HEK293 (cell line): ENCODE measurements around the gene VRK3.
A peak's percentile ranks its signal among the peaks of the same experiment; 100 is the strongest.

Experiments used
- BCL11A ChIP-seq: fragments of 450-650 bp; formaldehyde crosslinking; IDR thresholded peaks from 2 replicates; pipeline ENCODE4 v1.5.1; 2016; ENCODE audit warnings: low read depth, missing biosample characterization, missing genetic modification characterization
- GLI4 ChIP-seq: fragments of 450-650 bp; formaldehyde crosslinking; IDR thresholded peaks from 2 replicates; pipeline ENCODE4 v1.5.1; 2016; ENCODE audit warnings: missing biosample characterization, missing genetic modification characterization
- HOXD13 ChIP-seq: sonication (generic); formaldehyde crosslinking; IDR thresholded peaks from 2 replicates; pipeline ENCODE4 v1.8.0; 2022; ENCODE audit warnings: missing genetic modification reagents, borderline replicate concordance
- KLF16 ChIP-seq: fragments of 450-650 bp; formaldehyde crosslinking; IDR thresholded peaks from 2 replicates; pipeline ENCODE4 v1.5.1; 2017; ENCODE audit warnings: missing biosample characterization, missing genetic modification characterization
- KLF9 ChIP-seq: fragments of 450-650 bp; formaldehyde crosslinking; IDR thresholded peaks from 2 replicates; pipeline ENCODE4 v1.5.1; 2016; ENCODE audit warnings: missing biosample characterization, missing genetic modification characterization, low read depth
- PATZ1 ChIP-seq: fragments of 450-650 bp; formaldehyde crosslinking; IDR thresholded peaks from 2 replicates; pipeline ENCODE4 v1.5.1; 2016; ENCODE audit warnings: missing biosample characterization, missing genetic modification characterization
- SETDB1 ChIP-seq: IDR thresholded peaks from one replicate; pipeline ENCODE4 v1.6.1; 2017; ENCODE audit warnings: mild to moderate bottlenecking, low read length, moderate library complexity, mixed read lengths; ENCODE audit not compliant: insufficient read length
- SP2 ChIP-seq: fragments of 450-650 bp; formaldehyde crosslinking; IDR thresholded peaks from 2 replicates; pipeline ENCODE4 v1.5.1; 2016; ENCODE audit warnings: missing biosample characterization, missing genetic modification characterization
- TRIM28 ChIP-seq: IDR thresholded peaks from 2 replicates; pipeline ENCODE4 v1.6.1; 2011; ENCODE audit warnings: low read length, control low read depth, borderline replicate concordance
- YY2 ChIP-seq: fragments of 450-650 bp; formaldehyde crosslinking; IDR thresholded peaks from 2 replicates; pipeline ENCODE4 v1.5.1; 2016; ENCODE audit warnings: missing biosample characterization, missing genetic modification characterization
- ZBTB17 ChIP-seq: fragments of 450-650 bp; formaldehyde crosslinking; IDR thresholded peaks from 2 replicates; pipeline ENCODE4 v1.5.1; 2016; ENCODE audit warnings: missing biosample characterization, missing genetic modification characterization
- ZBTB48 ChIP-seq: fragments of 450-650 bp; formaldehyde crosslinking; IDR thresholded peaks from 2 replicates; pipeline ENCODE4 v1.5.1; 2016; ENCODE audit warnings: missing biosample characterization, missing genetic modification characterization
- ZBTB8A ChIP-seq: fragments of 450-650 bp; formaldehyde crosslinking; IDR thresholded peaks from 2 replicates; pipeline ENCODE4 v1.5.1; 2016; ENCODE audit warnings: missing biosample characterization, missing genetic modification characterization
- ZFHX2 ChIP-seq: fragments of 450-650 bp; formaldehyde crosslinking; conservative IDR thresholded peaks from 2 replicates; pipeline ENCODE4 v1.5.1; 2016; ENCODE audit warnings: missing biosample characterization, missing genetic modification characterization
- ZFP41 ChIP-seq: fragments of 450-650 bp; formaldehyde crosslinking; IDR thresholded peaks from 2 replicates; pipeline ENCODE4 v1.5.1; 2016; ENCODE audit warnings: missing biosample characterization, missing genetic modification characterization, borderline replicate concordance
- ZIC2 ChIP-seq: fragments of 450-650 bp; formaldehyde crosslinking; IDR thresholded peaks from 2 replicates; pipeline ENCODE4 v1.5.1; 2016; ENCODE audit warnings: missing biosample characterization, missing genetic modification characterization
- ZNF175 ChIP-seq: fragments of 450-650 bp; formaldehyde crosslinking; IDR thresholded peaks from 2 replicates; pipeline ENCODE4 v1.5.1; 2016; ENCODE audit warnings: missing biosample characterization, missing genetic modification characterization
- ZNF202 ChIP-seq: fragments of 450-650 bp; formaldehyde crosslinking; IDR thresholded peaks from 2 replicates; pipeline ENCODE4 v1.5.1; 2016; ENCODE audit warnings: missing biosample characterization, missing genetic modification characterization, borderline replicate concordance
- ZNF214 ChIP-seq: fragments of 450-650 bp; formaldehyde crosslinking; IDR thresholded peaks from 2 replicates; pipeline ENCODE4 v1.5.1; 2017; ENCODE audit warnings: missing biosample characterization, mild to moderate bottlenecking, missing genetic modification characterization, borderline replicate concordance
- ZNF24 ChIP-seq: fragments of 450-650 bp; formaldehyde crosslinking; IDR thresholded peaks from 2 replicates; pipeline ENCODE4 v1.5.1; 2016; ENCODE audit warnings: missing biosample characterization, missing genetic modification characterization
- ZNF341 ChIP-seq: fragments of 450-650 bp; formaldehyde crosslinking; IDR thresholded peaks from 2 replicates; pipeline ENCODE4; 2016; ENCODE audit warnings: low read depth, missing biosample characterization, missing genetic modification characterization
- ZNF391 ChIP-seq: fragments of 450-650 bp; formaldehyde crosslinking; IDR thresholded peaks from 2 replicates; pipeline ENCODE4 v1.5.1; 2016; ENCODE audit warnings: low read depth, missing biosample characterization, missing genetic modification characterization, borderline replicate concordance
- ZNF394 ChIP-seq: fragments of 450-650 bp; formaldehyde crosslinking; IDR thresholded peaks from 2 replicates; pipeline ENCODE4 v1.5.1; 2016; ENCODE audit warnings: missing biosample characterization, missing genetic modification characterization, mild to moderate bottlenecking, moderate library complexity, borderline replicate concordance
- ZNF426 ChIP-seq: fragments of 450-650 bp; formaldehyde crosslinking; IDR thresholded peaks from 2 replicates; pipeline ENCODE4 v1.5.1; 2017; ENCODE audit warnings: missing biosample characterization, missing genetic modification characterization, mild to moderate bottlenecking, inconsistent platforms, moderate library complexity
- ZNF514 ChIP-seq: fragments of 450-650 bp; formaldehyde crosslinking; IDR thresholded peaks from 2 replicates; pipeline ENCODE4 v1.5.1; 2016; ENCODE audit warnings: missing biosample characterization, missing genetic modification characterization
- ZNF555 ChIP-seq: fragments of 450-650 bp; formaldehyde crosslinking; conservative IDR thresholded peaks from 2 replicates; pipeline ENCODE4 v1.5.1; 2017; ENCODE audit warnings: missing biosample characterization, mild to moderate bottlenecking, missing genetic modification characterization, inconsistent platforms
- ZNF626 ChIP-seq: fragments of 450-650 bp; sonication (Bioruptor Pico); formaldehyde crosslinking; IDR thresholded peaks from 2 replicates; pipeline ENCODE4 v1.5.1; 2018; ENCODE audit warnings: missing biosample characterization, missing genetic modification characterization, inconsistent platforms
- ZNF654 ChIP-seq: fragments of 450-650 bp; formaldehyde crosslinking; IDR thresholded peaks from 2 replicates; pipeline ENCODE4 v1.5.1; 2016; ENCODE audit warnings: low read depth, missing biosample characterization, missing genetic modification characterization
- ZNF660 ChIP-seq: fragments of 450-650 bp; IDR thresholded peaks from 2 replicates; pipeline ENCODE4 v1.5.1; 2018; ENCODE audit warnings: missing biosample characterization, mild to moderate bottlenecking, missing genetic modification characterization
- ZNF747 ChIP-seq: fragments of 450-650 bp; formaldehyde crosslinking; IDR thresholded peaks from 2 replicates; pipeline ENCODE4 v1.5.1; 2016; ENCODE audit warnings: missing biosample characterization, missing genetic modification characterization
- ZNF76 ChIP-seq: fragments of 450-650 bp; formaldehyde crosslinking; IDR thresholded peaks from 2 replicates; pipeline ENCODE4; 2016; ENCODE audit warnings: low read depth, missing biosample characterization, missing genetic modification characterization, borderline replicate concordance
- ZNF768 ChIP-seq: fragments of 450-650 bp; formaldehyde crosslinking; IDR thresholded peaks from 2 replicates; pipeline ENCODE4 v1.5.1; 2018; ENCODE audit warnings: missing biosample characterization, mild to moderate bottlenecking, missing genetic modification characterization
- ZNF837 ChIP-seq: fragments of 450-650 bp; formaldehyde crosslinking; IDR thresholded peaks from 2 replicates; pipeline ENCODE4 v1.5.1; 2016; ENCODE audit warnings: missing biosample characterization, missing genetic modification characterization
- TF ChIP-seq, protein P1 (sequence below): fragments of 450-650 bp; formaldehyde crosslinking; IDR thresholded peaks from 2 replicates; pipeline ENCODE4 v1.5.1; 2016; ENCODE audit warnings: missing biosample characterization, missing genetic modification characterization
- TF ChIP-seq, protein P2 (sequence below): fragments of 450-650 bp; formaldehyde crosslinking; IDR thresholded peaks from 2 replicates; pipeline ENCODE4 v1.5.1; 2016; ENCODE audit warnings: missing biosample characterization, missing genetic modification characterization

VRK3 gene

DNA sequence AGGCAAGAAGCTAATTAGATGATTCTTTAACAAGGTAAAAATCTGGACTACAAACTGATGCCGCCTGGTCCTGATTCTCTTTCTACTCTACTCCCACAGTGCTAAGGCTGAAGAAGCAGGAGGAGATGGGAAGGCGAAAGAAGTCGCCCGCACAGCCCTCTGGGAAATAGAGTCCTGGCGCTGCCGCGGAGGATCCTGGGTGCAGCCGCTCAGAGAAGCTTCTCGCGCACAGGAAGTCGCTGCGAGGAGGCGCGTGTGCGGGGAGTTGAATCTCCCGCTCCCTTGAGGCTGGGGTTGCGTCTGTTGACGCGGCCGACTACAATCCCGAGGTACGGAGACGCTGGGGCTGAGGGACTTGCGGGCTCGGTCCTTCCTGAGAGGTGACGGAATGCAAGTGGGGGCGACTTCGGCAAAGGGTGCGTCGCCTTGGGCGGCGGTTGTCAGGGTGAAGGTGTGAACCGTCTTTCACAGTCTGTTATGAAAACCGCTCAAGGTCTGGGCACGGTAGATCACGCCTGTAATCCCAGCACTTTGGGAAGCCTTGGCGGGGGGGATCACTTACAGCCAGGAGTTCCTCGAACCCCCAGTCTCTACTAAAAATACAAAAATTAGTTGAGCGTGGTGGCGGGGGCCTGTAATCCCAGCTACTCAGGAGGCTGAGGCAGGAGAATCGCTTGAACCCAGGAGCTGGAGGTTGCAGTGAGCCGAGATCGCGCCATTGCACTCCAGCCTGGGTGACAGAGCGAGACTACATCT is 800 bp upstream of the VRK3 start, which contains the start of gene ZNF473 (continued):
- TF ChIP-seq ZNF202 (tag by site-specific recombination): no peak
- 0 out of 2 replicates have a peak, but pooled peaks have one; percentile 13 for TF ChIP-seq ZFHX2 (tag by site-specific recombination)
- TF ChIP-seq, protein P1, sequence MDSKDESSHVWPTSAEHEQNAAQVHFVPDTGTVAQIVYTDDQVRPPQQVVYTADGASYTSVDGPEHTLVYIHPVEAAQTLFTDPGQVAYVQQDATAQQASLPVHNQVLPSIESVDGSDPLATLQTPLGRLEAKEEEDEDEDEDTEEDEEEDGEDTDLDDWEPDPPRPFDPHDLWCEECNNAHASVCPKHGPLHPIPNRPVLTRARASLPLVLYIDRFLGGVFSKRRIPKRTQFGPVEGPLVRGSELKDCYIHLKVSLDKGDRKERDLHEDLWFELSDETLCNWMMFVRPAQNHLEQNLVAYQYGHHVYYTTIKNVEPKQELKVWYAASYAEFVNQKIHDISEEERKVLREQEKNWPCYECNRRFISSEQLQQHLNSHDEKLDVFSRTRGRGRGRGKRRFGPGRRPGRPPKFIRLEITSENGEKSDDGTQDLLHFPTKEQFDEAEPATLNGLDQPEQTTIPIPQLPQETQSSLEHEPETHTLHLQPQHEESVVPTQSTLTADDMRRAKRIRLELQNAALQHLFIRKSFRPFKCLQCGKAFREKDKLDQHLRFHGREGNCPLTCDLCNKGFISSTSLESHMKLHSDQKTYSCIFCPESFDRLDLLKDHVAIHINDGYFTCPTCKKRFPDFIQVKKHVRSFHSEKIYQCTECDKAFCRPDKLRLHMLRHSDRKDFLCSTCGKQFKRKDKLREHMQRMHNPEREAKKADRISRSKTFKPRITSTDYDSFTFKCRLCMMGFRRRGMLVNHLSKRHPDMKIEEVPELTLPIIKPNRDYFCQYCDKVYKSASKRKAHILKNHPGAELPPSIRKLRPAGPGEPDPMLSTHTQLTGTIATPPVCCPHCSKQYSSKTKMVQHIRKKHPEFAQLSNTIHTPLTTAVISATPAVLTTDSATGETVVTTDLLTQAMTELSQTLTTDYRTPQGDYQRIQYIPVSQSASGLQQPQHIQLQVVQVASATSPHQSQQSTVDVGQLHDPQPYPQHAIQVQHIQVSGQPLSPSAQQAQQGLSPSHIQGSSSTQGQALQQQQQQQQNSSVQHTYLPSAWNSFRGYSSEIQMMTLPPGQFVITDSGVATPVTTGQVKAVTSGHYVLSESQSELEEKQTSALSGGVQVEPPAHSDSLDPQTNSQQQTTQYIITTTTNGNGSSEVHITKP: 0 out of 2 replicates have a peak, but pooled peaks have one; percentile 7
- no peak for TF ChIP-seq ZBTB8A (tag by site-specific recombination)
- peak; percentile 75 for TF ChIP-seq KLF16 (tag by site-specific recombination)
- no peak for TF ChIP-seq GLI4
- TF ChIP-seq ZNF175 (tag by site-specific recombination): no peak
- TF ChIP-seq ZBTB48 (tag by site-specific recombination): peak; percentile 83
- TF ChIP-seq KLF9 (tag by site-specific recombination): peak; percentile 53; the same call in 1 of the 2 replicates
- no peak for TF ChIP-seq ZNF654 (tag by site-specific recombination)
- no peak for TF ChIP-seq ZNF837 (tag by site-specific recombination)
- TF ChIP-seq ZNF768: no peak
- peak; percentile 63; the same call in 1 of the 2 replicates for TF ChIP-seq ZBTB17 (tag by site-specific recombination)
- TF ChIP-seq ZNF214: no peak
- TF ChIP-seq ZNF24 (tag by site-specific recombination): peak; percentile 80; the same call in 1 of the 2 replicates
- TF ChIP-seq TRIM28: peak; percentile 50; the same call in 1 of the 2 replicates
- TF ChIP-seq ZNF747: no peak
- TF ChIP-seq ZNF341 (tag by site-specific recombination): no peak
- peak; percentile 65; the same call in 1 of the 2 replicates for TF ChIP-seq ZNF660 (tag by site-specific recombination)
- TF ChIP-seq ZNF555 (tag by site-specific recombination): no peak
- no peak for TF ChIP-seq ZIC2 (tag by site-specific recombination)
- no peak for TF ChIP-seq SP2
- TF ChIP-seq BCL11A (tag by site-specific recombination): no peak
- TF ChIP-seq SETDB1: peak; percentile 65
- peak; percentile 87 for TF ChIP-seq ZNF394
- TF ChIP-seq ZNF391 (tag by site-specific recombination): no peak
- no peak for TF ChIP-seq ZFP41
- no peak for TF ChIP-seq ZNF426 (tag by site-specific recombination)
- TF ChIP-seq ZNF514 (tag by site-specific recombination): no peak
- TF ChIP-seq HOXD13: no peak
- TF ChIP-seq ZNF76 (tag by site-specific recombination): peak; percentile 98
- TF ChIP-seq PATZ1 (tag by site-specific recombination): peak; percentile 39; the same call in 1 of the 2 replicates
- TF ChIP-seq, protein P2, sequence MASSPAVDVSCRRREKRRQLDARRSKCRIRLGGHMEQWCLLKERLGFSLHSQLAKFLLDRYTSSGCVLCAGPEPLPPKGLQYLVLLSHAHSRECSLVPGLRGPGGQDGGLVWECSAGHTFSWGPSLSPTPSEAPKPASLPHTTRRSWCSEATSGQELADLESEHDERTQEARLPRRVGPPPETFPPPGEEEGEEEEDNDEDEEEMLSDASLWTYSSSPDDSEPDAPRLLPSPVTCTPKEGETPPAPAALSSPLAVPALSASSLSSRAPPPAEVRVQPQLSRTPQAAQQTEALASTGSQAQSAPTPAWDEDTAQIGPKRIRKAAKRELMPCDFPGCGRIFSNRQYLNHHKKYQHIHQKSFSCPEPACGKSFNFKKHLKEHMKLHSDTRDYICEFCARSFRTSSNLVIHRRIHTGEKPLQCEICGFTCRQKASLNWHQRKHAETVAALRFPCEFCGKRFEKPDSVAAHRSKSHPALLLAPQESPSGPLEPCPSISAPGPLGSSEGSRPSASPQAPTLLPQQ (tag by site-specific recombination): peak; percentile 85
- TF ChIP-seq YY2 (tag by site-specific recombination): no peak
- no peak for TF ChIP-seq ZNF626 (tag by site-specific recombination)
